Measurements from ENCODE around the gene S100A11. TPM values are rescaled to one million over a fixed set of nuclear protein-coding genes. Genes with fewer than 3 reads are reported as not detected.

The S100A11 gene
- total RNA-seq, 1 donor from 2014 or later: 1.6 TPM

DNA sequence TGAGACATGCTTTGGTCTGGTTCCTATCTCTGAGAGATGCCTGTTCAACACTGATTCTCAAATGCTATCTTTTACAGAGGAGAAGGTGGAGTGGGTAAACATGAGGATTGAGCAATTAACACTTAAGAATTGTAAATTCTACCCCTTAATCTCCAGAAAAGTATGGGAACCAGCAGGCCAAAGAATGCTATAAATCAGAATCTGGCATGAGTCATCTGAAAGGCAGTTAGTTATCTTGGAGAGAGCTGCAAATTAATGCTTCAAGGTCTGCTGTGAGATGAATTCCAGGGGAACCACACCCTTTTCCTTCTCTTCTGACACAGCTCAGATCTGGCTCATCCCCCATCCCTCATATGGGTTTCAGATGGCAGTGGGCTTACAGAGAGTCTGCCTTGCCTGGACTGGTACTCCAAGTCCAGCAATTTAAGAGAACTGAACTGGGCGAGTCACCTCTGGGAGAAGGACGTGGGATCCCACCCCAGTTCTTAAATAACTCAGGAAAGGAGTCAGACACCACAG is 48.3 kb downstream of the S100A11 start:
- FAIRE-seq (no peak), DNase-seq (ENCODE audit: low spot score in 2 of 2) (no peak)

DNA sequence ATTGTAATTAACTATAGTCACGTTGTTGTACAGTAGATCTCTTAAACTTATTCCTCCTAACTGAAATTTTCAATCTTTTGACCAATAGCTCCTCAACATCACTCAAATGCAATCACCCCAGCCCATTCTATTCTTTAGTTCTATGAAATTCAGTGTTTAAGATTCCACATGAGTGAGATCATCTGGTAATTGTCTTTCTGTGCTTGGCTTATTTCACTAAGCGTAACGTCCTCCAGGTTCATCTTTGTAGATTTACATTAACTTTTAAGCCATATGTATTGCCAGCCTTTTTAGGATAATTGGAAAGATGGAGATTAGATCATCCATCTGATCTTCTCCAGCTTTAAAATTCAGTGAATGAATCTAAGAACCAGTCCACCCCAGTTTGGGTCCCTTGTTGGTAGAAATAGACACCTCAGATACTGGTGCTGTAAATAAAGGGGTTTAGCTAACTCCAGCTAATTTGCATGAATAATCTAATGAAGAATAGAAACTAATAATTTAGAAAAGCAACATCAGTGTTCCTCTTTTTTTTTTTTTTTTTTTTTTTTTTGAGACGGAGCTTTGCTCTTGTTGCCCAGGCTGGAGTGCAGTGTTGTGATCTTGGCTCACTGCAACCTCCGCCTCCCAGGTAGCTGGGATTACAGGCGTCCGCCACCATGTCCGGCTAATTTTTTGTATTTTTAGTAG is 50.2 kb downstream of the S100A11 start:
- no peak for DNase-seq (ENCODE audit: low spot score in 2 of 2)
- no peak for FAIRE-seq

DNA sequence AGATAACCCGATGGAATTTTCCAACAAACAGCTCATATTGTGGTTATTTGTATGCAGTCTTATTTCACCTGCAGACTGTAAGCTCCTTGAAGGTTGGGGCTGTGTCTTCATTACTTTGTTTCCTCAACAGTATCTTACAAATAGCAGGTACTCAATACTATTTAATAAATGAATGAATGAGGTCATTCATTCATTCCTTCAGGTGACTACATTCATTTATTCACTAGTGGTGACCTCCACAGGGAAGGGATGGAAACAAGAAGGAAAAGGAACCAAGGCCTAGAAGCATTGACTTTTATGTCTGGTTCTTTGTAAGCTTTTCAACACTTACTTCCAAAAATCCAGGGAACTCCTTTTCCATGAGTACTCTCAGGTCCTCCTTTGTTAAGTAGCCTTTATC is 51.0 kb downstream of the S100A11 start:
- FAIRE-seq (no peak), DNase-seq (ENCODE audit: low spot score in 2 of 2) (no peak)

DNA sequence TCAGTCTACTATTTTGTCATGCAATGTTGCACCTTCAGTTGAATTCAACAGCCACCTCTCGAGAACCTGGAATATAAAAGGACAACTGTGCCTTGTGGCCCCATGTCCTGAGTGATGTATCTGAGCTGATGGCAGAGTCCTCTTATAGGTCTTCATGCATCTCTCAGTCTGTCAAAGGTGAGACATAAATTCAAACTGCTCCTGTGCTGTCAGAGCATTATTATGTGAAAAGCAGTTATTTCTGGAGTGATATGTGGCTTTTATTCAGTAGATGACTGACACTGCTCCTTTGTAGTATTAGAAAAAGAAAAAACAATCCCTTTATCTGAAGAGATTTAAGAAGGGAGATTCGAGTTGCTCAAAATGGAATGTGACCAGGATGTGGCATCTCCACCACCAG is 51.5 kb downstream of the S100A11 start:
- DNase-seq (ENCODE audit: low spot score in 2 of 2) (no peak), FAIRE-seq (no peak)

DNA sequence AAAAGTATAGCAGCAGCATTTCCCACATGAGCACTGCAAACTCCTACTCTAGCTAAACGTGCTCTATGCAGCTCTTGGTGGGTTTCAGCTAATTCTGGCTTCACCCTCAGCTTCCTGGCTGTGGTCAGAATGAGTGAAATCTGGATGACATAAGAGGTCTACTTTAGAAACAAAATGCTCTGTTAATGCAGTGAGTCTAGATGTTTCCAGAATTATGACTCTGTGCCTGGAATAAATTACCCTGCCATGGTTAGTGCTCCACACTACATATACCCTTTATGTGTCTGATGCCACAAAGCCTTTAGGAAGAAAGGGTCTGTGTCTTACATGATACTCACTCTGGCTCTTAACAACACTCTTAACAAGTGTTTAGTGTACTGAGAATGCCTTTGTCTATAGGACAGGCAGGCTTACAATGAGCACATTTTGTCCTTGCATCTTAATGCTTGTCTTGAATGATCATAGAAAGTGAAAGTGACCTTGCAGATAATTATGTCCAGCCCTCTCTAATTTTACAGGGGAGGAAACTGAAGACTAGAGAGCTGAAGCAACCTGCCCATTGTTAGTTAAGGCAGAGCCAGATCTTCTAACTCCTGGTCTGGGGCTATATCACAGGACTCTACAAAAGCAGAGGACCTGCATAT is 52.4 kb downstream of the S100A11 start:
- DNase-seq (ENCODE audit: low spot score in 2 of 2) (no peak), FAIRE-seq (no peak)

Small RNA genes within 50 kb of the gene (small RNA-seq; reads per million reads assigned to genes)
- gene SPTLC1P4: not detected

Other genes starting within 250 kb of the S100A11 start
- gene TDRKH, start 246.5 kb downstream of the S100A11 start, total RNA-seq: 17.1 TPM
- gene LINGO4, start 231.6 kb downstream of the S100A11 start, total RNA-seq: not detected
- under 0.01 TPM for gene RORC, start 205.2 kb downstream of the S100A11 start, total RNA-seq
- gene C2CD4D, start 197.2 kb downstream of the S100A11 start, total RNA-seq: under 0.01 TPM
- not detected for gene THEM5, start 183.3 kb downstream of the S100A11 start, total RNA-seq
- 5.3 TPM for gene THEM4, start 127.5 kb downstream of the S100A11 start, total RNA-seq
- 2.4 TPM for gene S100A10, start 43.1 kb downstream of the S100A11 start, total RNA-seq
- gene TCHHL1, start 52.1 kb upstream of the S100A11 start, total RNA-seq: not detected
- gene TCHH, start 78.4 kb upstream of the S100A11 start, total RNA-seq: under 0.01 TPM
- gene RPTN, start 122.2 kb upstream of the S100A11 start, total RNA-seq: not detected
- not detected for gene HRNR, start 187.2 kb upstream of the S100A11 start, total RNA-seq

Measured in frontal cortex (tissue), 4 donors.